Limb (tissue), 2 donors: ENCODE results near the gene VSTM2B.

ENCODE experiments used
- DNase-seq, 2 donors: peaks; one replicate each; pipeline ENCODE4 v3.0.0-alpha.2; 2016; ENCODE audit errors: extremely low spot score in 2 of 2

Gene VSTM2B

GRCh38 chr19:29529646-29530539, 4.1 kb downstream of the VSTM2B start:
- DNase-seq, result peak in 1 of 2 donors; percentile 56

DNA sequence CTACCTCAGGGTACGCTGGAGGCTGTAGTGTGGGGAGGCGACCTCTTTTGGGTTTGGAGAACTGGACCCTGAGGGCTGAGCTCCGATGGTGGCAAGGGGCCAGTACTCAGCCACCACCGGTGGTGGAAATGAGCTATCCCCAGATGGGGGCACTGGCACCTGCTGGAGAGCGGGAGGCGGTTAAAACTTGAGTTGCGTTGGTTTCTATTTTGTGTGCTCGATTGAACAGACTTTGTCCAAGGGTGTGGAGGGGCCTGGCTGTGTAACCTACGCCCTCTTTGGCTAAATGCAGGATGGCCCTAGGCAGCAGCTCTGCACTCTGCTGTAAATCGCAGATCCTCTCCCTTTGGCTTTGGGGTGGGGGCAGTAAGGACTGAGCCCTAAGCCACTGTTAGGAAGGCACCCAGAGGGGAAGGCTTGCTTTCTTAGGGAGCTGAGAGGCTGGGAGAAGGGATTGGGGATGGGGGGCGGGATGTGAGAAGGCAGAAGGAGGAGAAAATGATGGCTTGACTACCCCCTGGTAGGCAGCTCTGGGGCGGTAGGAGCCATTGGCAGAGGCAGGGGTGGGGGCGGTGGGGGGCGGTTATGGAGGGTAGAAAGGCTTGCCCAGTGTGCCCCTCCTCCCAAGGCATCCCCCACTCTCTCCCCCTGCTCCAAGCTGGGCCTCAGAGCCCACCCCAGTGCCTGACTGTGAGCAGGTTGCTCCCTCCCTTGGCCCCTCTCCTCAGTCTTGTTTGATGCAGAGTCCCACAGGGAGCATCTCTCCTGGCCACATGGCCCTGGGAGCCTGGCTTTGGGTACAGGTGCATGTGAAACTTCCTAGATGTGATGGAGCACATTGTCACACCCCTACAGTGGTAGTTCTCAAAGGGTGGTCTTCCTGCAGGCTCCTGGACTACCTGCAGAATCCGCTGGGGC, 5.0 kb downstream of the VSTM2B start:
- DNase-seq, result no peak

- no peak for DNase-seq
These were observed 5.7 kb downstream of the VSTM2B start for GRCh38 chr19:29531458-29532025.

GRCh38 chr19:29532097-29532496, 6.3 kb downstream of the VSTM2B start:
- no peak for DNase-seq

DNA sequence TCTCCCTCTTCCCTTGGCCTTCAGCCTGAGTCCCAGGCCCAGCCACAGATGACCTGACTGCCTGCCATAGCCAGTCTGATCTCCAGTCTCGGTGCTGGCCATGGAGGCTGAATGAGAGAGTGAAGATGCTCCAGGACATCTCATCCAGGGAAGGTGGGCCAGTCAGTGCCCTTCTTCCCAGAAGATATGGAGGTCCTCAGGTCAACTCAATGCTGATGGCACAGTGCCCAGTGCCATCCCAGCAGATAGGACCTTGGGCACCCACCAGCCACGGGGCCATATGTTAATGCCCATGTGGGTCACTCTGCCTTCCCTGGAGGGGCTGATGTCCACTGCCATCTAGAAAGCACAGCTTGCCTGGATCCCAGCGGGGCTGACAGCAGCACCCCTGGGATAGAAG, 7.2 kb downstream of the VSTM2B start:
- DNase-seq, result no peak

DNA sequence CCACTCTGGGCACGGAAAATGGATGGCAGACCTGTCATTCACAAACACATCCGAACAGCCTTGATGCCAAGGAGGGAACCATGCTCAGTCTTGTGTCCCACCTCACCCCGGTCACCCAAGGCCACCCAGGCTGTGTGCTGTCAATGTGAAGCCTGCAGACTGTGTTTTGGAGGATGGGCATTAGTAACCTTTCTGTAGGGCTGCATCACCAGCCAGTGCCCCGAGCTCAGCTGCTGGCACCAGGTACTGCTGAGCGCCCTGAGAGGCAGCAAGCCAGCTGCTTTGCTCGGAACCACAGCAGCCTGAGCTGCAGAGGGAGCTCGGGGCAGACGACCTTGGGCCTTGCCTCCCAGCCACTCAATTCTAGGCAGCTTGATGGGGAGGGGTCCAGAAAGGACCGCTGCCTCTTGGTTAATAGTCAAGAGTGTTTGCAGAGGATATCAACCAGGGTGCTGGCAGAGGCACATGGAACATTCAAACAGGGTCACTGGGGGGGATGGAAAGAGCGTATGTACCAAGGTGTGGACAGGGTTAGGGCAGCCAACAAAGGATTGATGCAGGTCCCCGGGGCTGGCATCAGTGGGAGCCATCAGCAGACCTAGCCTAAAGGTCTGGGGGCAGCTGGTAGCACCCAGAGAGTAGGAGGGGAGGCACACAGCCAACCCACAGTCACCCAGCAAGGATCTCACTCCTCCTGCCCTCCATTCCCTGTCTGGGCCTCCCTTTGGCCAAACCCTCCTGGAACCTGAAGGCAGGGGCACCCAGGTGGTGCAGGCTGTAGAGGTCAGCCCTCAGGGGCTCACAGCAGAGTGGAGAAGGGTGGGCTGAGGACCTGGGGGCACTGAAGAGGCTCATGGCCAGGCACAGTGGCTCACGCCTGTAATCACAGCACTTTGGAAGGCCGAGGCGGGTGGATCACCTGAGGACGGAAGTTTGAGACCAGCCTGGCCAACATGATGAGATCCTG, 8.1 kb downstream of the VSTM2B start:
- DNase-seq, result peak in 1 of 2 donors; percentile 15

GRCh38 chr19:29535214-29535831, 9.5 kb downstream of the VSTM2B start:
- peak in 1 of 2 donors; percentile 23 for DNase-seq

DNA sequence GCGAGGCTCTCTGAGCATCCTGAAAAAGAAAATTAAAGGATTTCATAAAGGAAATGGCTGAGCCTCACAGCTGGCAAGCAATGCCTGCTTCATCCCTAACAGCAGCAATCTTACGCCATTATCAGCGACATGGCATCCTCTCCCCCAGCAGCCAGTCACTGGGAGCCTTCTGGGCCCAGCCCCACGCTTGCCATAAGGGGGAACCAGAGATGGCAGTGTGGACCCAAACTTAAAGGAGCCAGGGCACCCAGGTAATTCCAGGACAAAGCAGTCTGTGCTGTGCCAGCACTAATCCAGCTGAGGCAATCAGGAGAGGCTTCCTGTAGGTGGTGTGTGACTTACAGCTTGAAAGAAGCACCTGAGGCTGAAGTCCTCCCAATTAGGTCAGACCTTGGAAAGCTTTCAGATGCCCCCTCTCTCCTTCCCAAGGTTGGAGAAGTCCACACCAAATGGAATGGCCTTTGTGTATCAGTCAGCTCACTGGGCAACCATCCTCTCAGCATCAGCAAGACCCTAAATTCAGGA, 10.3 kb downstream of the VSTM2B start:
- DNase-seq, result peak in 1 of 2 donors; percentile 9

GRCh38 chr19:29537181-29537580, 11.4 kb downstream of the VSTM2B start:
- DNase-seq, result no peak

GRCh38 chr19:29537601-29538000, 11.8 kb downstream of the VSTM2B start:
- DNase-seq, result peak in 1 of 2 donors; percentile 13

GRCh38 chr19:29538146-29538545, 12.4 kb downstream of the VSTM2B start:
- DNase-seq, result peak in 1 of 2 donors; percentile 2

DNA sequence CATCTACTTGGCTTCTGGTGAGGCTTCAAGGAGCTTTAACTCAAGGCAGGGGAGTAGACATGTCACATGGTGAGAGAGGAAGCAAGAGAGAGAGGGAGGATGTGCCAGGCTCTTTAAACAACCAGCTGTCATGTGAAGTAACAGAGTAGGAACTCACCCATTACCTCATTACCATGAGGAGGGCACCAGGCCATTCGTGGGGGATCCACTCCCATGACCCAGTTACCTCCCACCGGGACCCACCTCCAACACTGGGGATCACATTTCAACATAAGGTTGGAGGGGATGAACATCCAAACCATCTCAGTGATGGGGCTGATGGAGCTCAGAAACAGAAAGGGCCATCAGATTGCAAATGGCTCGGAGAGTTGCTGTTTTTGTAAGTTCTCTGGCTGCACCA, 12.9 kb downstream of the VSTM2B start:
- peak in 1 of 2 donors; percentile 1 for DNase-seq

DNA sequence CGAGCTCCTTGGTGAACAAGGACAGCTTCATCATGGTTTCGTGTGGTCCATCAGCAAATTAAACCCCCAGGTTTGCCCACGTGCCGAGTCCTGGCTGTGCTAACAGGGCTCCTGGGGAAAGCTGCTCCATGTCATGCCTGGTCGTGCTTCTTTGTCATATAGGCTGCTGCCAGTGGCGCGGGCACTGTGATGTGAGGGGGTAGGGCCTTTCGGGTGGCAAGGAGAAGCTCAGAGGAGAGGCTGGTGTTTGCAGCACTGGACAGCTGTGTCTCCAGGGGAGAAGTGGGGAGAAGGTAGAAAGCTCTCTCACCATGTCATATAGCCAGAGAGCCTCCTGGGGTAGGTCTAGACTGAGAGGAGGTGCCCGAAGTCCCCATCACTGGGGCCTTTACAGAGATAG, 13.3 kb downstream of the VSTM2B start:
- DNase-seq, result peak in 1 of 2 donors; percentile 14

DNA sequence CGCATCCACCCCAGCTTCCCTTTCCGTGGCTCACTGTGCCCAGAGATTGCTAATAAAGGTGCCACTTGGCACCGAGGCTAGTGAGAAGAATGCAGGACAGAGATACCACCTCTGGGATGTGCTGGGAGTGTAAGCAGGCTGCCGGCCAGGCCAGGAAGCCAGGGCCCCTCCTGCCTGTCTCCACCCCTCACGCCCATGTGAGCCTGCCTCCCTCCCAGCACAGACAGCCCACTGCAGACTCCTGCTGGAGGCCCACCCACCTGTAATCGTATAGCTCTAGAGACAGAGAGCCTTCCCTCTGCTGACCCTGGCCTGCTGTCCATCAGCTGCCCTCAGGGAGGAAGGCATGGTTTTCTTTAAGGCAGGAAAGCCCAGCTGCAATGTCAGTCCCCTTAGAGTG, 13.9 kb downstream of the VSTM2B start:
- DNase-seq, result peak in 1 of 2 donors; percentile 12

GRCh38 chr19:29540114-29540513, 14.3 kb downstream of the VSTM2B start:
- DNase-seq, result no peak

DNA sequence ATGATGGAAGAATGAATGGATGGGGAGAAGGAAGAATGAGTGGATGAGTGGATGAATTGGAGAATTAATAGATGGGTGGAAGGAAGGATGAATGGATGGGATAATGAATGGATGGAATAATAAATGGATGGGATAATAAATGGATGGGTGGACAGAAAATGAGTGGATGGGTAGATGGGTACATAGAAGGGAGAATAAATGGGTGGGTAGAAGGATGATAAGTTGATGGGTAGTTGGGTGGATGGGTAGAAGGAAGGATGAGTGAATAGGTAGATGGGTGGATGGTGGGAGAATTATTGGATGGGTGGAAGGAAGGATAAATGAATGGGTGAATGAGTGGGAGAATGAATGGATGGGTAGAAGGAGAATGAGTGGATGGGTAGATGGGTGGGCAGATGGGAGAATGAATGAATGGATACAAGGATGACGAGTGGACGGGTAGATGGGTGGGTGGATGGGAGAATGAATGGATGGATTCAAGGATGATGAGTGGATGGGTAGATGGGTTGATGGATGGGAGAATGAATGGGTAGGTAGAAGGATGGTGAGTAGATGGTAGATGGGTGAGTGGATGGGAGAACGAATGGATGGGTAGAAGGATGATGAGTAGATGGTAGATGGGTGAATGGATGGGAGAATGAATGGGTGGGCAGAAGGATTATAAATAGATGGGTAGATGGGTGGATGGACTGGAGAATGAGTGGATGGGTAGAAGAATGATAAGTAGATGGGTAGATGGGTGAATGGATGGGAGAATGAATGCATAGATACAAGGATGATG, 15.9 kb downstream of the VSTM2B start:
- DNase-seq, result no peak

GRCh38 chr19:29542327-29542726, 16.5 kb downstream of the VSTM2B start:
- DNase-seq, result no peak

DNA sequence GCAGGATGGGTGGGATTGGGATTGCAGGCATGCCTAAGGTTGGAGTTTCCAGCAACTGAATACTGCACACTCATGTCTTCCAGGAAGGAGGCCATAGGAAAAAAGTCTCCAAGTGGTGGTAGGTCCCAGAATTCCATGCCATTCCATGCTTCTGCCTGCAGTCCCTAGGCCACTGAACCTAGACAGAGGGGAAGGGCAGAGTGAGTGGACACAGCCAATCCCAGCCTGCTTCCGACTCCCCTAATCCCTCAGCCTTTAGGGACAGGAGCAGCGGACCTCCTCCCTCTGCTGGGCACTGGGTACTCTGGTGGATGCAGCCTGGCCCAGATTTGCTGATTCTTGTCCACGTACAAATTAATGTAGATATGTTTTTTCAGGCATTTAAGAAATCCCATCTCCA, 17.0 kb downstream of the VSTM2B start:
- DNase-seq, result no peak

DNA sequence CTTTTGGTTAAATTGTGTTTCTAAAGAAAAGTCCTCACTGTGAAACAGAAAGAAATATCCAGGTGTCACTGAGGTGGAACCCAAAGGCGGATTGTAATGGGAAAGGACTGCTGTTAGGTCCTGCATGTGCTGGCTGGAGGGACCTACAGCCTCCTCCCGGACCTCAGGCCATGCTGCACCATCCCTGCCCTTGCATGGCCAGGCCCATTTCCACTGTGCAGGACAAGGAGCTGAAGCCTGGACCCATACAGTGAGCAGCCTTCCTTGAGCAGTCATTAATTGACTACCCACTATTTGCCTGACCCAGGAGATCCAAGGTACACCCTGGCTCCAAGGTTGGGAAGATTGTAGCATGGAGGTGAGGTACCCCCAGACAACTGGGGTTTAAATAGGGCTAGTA, 17.6 kb downstream of the VSTM2B start:
- DNase-seq, result peak in 1 of 2 donors; percentile 4
